H1 (cell line): ENCODE results near the gene CELF3. TPM values are rescaled to one million over a fixed set of nuclear protein-coding genes. Genes with fewer than 3 reads are reported as not detected.

Experiments used
- CTCF ChIP-seq, 3 experiments: IDR thresholded peaks; 1 replicate in 2 of 3; 2 replicates in 1 of 3; pipeline versions ENCODE4 v1.5.1 to v1.6.1; 2011; ENCODE audit warnings: low read length in 3 of 3, mild to moderate bottlenecking in 3 of 3, inconsistent platforms in 2 of 3, low read depth in 1 of 3, moderate library complexity in 1 of 3; ENCODE audit not compliant: insufficient read depth in 1 of 3; ENCODE audit errors: control extremely low read depth in 1 of 3
- E2F6 ChIP-seq: IDR thresholded peaks from 2 replicates; pipeline ENCODE4 v1.6.1; 2012; ENCODE audit warnings: inconsistent platforms
- FOSL1 ChIP-seq: IDR thresholded peaks from 2 replicates; pipeline ENCODE4 v1.6.1; 2011; ENCODE audit warnings: mild to moderate bottlenecking, low read depth, low read length, moderate library complexity; ENCODE audit not compliant: insufficient read depth
- JUN ChIP-seq: IDR thresholded peaks from 2 replicates; pipeline ENCODE4 v1.6.1; 2011; ENCODE audit warnings: low read depth, mild to moderate bottlenecking, improper control_type of control experiment, low read length
- SIX5 ChIP-seq: IDR thresholded peaks from 2 replicates; pipeline ENCODE4 v1.6.1; 2011; ENCODE audit warnings: mild to moderate bottlenecking, low read depth, low read length
- YY1 ChIP-seq: IDR thresholded peaks from 2 replicates; pipeline ENCODE4 v1.6.1; 2011; ENCODE audit warnings: low read depth, mild to moderate bottlenecking, low read length
- polyA plus RNA-seq, 7 experiments: library from polyadenylated mRNA; depleted of rRNA in 3 of 7; stranded (reverse) in 5 of 7; unstranded in 2 of 7; fragments of >200 nt in 5 of 7; fragments of 200-250 nt in 2 of 7; gene quantifications; 1 replicate in 5 of 7; 2 replicates in 1 of 7; 4 replicates in 1 of 7; pipeline versions ENCODE4 v1.2.1 to v1.2.3, GENCODE V29; 2011 to 2013; ENCODE audit warnings: missing spikeins in 2 of 7, mixed read lengths in 2 of 7
- total RNA-seq: library from RNA; stranded (reverse); fragmentation: NEBNext Ultra II Directional; extraction: Animal tissue kit (Norgen Biotek cat#: 25700); gene quantifications from 2 replicates; pipeline ENCODE4 v1.2.1, GENCODE V29; 2021
- TF ChIP-seq, protein P1 (sequence below): IDR thresholded peaks from 2 replicates; pipeline ENCODE4 v1.6.1; 2011; ENCODE audit warnings: low read depth, mild to moderate bottlenecking, low read length; ENCODE audit not compliant: insufficient read depth

The CELF3 gene
- total and polyA plus RNA-seq, 2 of the 8 experiments (the other 6 are each of a cell fraction or from before 2014, with no cell fraction given): 0.34 to 1.2 TPM

GRCh38 chr1:151711044-151711800 lies 5.4 kb downstream of the CELF3 start (continued):
- TF ChIP-seq YY1 (no peak), FOSL1 (no peak), JUN (no peak), SIX5 (no peak), E2F6 (no peak), CTCF (IDR thresholded peaks at IDR 0.05; ENCODE audit: control extremely low read depth in 1 of 3, insufficient read depth in 1 of 3, low read depth in 1 of 3, low read length in 3 of 3) (no peak)
- TF ChIP-seq, protein P1, sequence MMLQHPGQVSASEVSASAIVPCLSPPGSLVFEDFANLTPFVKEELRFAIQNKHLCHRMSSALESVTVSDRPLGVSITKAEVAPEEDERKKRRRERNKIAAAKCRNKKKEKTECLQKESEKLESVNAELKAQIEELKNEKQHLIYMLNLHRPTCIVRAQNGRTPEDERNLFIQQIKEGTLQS: no peak
